Hematopoietic multipotent progenitor cell treated with erythropoietin and hydrocortisone succinate and interleukin-3 and kit ligand, for 8 days (in vitro differentiated cells): ENCODE measurements around the gene OR2T29.
"Not testable (repeated sequence)": the region's sequence is repeated elsewhere in the genome, so short reads cannot be mapped to it uniquely, and the experiment has no call there.

ENCODE experiments used
- DNase-seq: peaks from one replicate; pipeline ENCODE4 v3.0.0-alpha.2; 2015

The OR2T29 gene

GRCh38 chr1:248507773-248508172, 54.8 kb downstream of the OR2T29 start, which contains the start of gene OR2G6:
Gene OR2G6 (plus strand): TSS chr1:248508073. CDS start chr1:248521647, 13,574 bp downstream.
- not testable (repeated sequence) for DNase-seq
